ENCODE results near the gene FBXO42.
A peak's percentile ranks its signal among the peaks of the same experiment; 100 is the strongest.

The FBXO42 gene

GRCh38 chr1:16221499-16221898 is 130.8 kb downstream of the FBXO42 start:
- Histone ChIP-seq H3K36me3 (ENCODE audit: control insufficient read depth, insufficient read depth, low read length) (no peaks in the 10 kb centered on the region), H3K9ac (ENCODE audit: low read length) (no peak overlapping the region), H3K27me3 (ENCODE audit: insufficient read depth, low read length, poor library complexity) (peaks cover 4% of the 10 kb centered on the region), H2BK120ac (ENCODE audit: low read depth, low read length) (no peak overlapping the region), H3K18ac (ENCODE audit: low read length) (no peak overlapping the region), H4K5ac (ENCODE audit: low read length) (no peak overlapping the region), H3K56ac (ENCODE audit: low read length) (no peak overlapping the region), H3K23ac (ENCODE audit: low read length) (no peak overlapping the region), H3K4me3 (ENCODE audit: low read length) (no peak overlapping the region), H2BK15ac (replicated peaks; ENCODE audit: low read depth) (no peak overlapping the region), H3K79me2 (ENCODE audit: control insufficient read depth, insufficient read depth, low read length) (no peaks in the 10 kb centered on the region), H3K4me2 (ENCODE audit: low read length) (no peak overlapping the region), H2BK5ac (ENCODE audit: low read length) (no peak overlapping the region), H4K8ac (ENCODE audit: low read depth, low read length) (no peak overlapping the region), H3K27ac (ENCODE audit: low read depth, low read length) (no peak overlapping the region), H3K4me1 (ENCODE audit: control insufficient read depth, low read depth, low read length) (no peaks in the 10 kb centered on the region), H2AK5ac (ENCODE audit: low read length) (no peak overlapping the region), H3K4ac (ENCODE audit: low read depth, low read length) (no peak overlapping the region), H3K79me1 (ENCODE audit: low read length) (no peaks in the 10 kb centered on the region)
- 100% methylated on average over 1 of the region's 1 CpG for WGBS (ENCODE audit: extremely low coverage, insufficient coverage, low lambda C conversion rate)
- DNase-seq, result no peak

GRCh38 chr1:16219968-16220500 is 132.2 kb downstream of the FBXO42 start:
- H4K5ac ChIP-seq (ENCODE audit: low read length), result no peak overlapping the region
- no peak overlapping the region for H3K4me2 ChIP-seq (ENCODE audit: low read length)
- WGBS (ENCODE audit: extremely low coverage, insufficient coverage, low lambda C conversion rate), result no CpG with 5 or more reads among the region's 4 CpGs

DNA sequence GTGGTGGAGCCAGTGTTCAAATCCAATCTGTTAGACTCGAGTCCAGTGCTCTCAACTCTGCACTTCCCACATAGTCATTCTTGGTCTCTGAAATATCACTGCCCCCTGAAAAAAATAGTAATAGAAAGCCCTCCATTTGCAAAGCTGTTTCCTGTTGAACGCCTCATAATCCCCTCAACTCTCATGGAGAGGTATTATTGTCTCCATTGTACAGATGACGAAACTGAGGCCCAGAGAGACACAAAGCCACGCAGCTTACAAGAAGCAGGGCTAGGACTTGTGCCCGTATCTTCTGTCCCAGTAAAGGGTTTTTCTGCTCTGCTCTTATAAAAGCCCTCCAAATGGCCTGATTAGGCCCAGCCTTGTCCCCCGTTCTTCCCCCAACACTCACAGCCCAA is 133.6 kb downstream of the FBXO42 start:
- H3K23ac ChIP-seq (ENCODE audit: low read length), result no peak overlapping the region
- H3K79me2 ChIP-seq (ENCODE audit: control insufficient read depth, insufficient read depth, low read length), result no peaks in the 10 kb centered on the region
- H3K36me3 ChIP-seq (ENCODE audit: control insufficient read depth, insufficient read depth, low read length), result no peaks in the 10 kb centered on the region
- no peak overlapping the region for H2BK120ac ChIP-seq (ENCODE audit: low read depth, low read length)
- no peaks in the 10 kb centered on the region for H3K27me3 ChIP-seq (ENCODE audit: insufficient read depth, low read length, poor library complexity)
- no peak overlapping the region for H4K5ac ChIP-seq (ENCODE audit: low read length)
- no peaks in the 10 kb centered on the region for H3K79me1 ChIP-seq (ENCODE audit: low read length)
- no peak for DNase-seq
- H3K4me1 ChIP-seq (ENCODE audit: control insufficient read depth, low read depth, low read length), result peaks cover 4% of the 10 kb centered on the region
- no peak overlapping the region for H3K4ac ChIP-seq (ENCODE audit: low read depth, low read length)
- no peak overlapping the region for H2BK5ac ChIP-seq (ENCODE audit: low read length)
- no peak overlapping the region for H2AK5ac ChIP-seq (ENCODE audit: low read length)
- no peak overlapping the region for H2BK15ac ChIP-seq (replicated peaks; ENCODE audit: low read depth)
- H3K9ac ChIP-seq (ENCODE audit: low read length), result no peak overlapping the region
- no peak overlapping the region for H3K4me3 ChIP-seq (ENCODE audit: low read length)
- H3K4me2 ChIP-seq (ENCODE audit: low read length), result no peak overlapping the region
- no peak overlapping the region for H3K56ac ChIP-seq (ENCODE audit: low read length)
- no peak overlapping the region for H4K8ac ChIP-seq (ENCODE audit: low read depth, low read length)
- WGBS (ENCODE audit: extremely low coverage, insufficient coverage, low lambda C conversion rate), result no CpG with 5 or more reads among the region's 6 CpGs
- no peak overlapping the region for H3K27ac ChIP-seq (ENCODE audit: low read depth, low read length)
- H3K18ac ChIP-seq (ENCODE audit: low read length), result no peak overlapping the region

More at GRCh38 chr1:16219968-16220500, 132.2 kb downstream of the FBXO42 start:
- no peaks in the 10 kb centered on the region for H3K36me3 ChIP-seq (ENCODE audit: control insufficient read depth, insufficient read depth, low read length)
- no peak overlapping the region for H3K56ac ChIP-seq (ENCODE audit: low read length)
- H2BK5ac ChIP-seq (ENCODE audit: low read length), result no peak overlapping the region
- H3K9ac ChIP-seq (ENCODE audit: low read length), result no peak overlapping the region
- H3K27ac ChIP-seq (ENCODE audit: low read depth, low read length), result no peak overlapping the region
- H3K79me1 ChIP-seq (ENCODE audit: low read length), result no peaks in the 10 kb centered on the region
- no peak overlapping the region for H3K23ac ChIP-seq (ENCODE audit: low read length)
- no peak overlapping the region for H4K8ac ChIP-seq (ENCODE audit: low read depth, low read length)
- no peak for DNase-seq
- no peak overlapping the region for H2AK5ac ChIP-seq (ENCODE audit: low read length)
- no peaks in the 10 kb centered on the region for H3K79me2 ChIP-seq (ENCODE audit: control insufficient read depth, insufficient read depth, low read length)
- no peak overlapping the region for H3K4me3 ChIP-seq (ENCODE audit: low read length)
- H3K4me1 ChIP-seq (ENCODE audit: control insufficient read depth, low read depth, low read length), result peaks cover 4% of the 10 kb centered on the region
- no peak overlapping the region for H3K18ac ChIP-seq (ENCODE audit: low read length)
- no peaks in the 10 kb centered on the region for H3K27me3 ChIP-seq (ENCODE audit: insufficient read depth, low read length, poor library complexity)
- H2BK15ac ChIP-seq (replicated peaks; ENCODE audit: low read depth), result no peak overlapping the region
- H3K4ac ChIP-seq (ENCODE audit: low read depth, low read length), result no peak overlapping the region
- H2BK120ac ChIP-seq (ENCODE audit: low read depth, low read length), result no peak overlapping the region

DNA sequence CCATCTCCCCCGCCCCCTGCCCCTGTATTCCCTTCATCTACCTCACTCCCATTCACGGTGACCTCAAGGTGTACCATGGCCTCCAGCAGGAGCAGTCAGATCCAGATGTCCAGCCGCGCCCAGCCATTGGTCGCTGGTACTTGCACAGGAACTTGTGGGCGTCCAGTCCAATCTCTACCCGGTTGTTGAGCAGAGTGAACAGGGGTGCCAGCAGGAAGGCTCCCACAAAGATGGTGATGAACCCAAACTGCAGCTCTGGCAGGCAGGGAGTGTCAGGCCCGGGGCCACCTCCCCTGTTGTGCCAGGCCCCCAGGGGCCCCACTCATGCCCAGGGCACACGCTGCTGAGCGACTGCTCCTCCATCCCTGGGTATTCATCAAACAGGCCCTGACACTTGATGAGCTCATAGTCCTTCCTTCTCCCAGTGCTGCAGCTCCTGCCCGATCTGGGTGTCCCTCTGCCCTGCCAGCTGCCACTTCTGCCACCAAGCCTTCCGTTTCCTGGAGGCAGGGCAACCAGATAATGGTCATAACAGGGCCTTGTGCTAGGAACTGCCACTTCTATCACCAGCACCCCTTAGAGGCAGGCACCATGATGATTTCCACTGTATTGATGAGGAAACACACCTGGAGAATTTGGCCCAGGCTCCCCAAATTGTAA is 134.1 kb downstream of the FBXO42 start:
- Histone ChIP-seq H3K36me3 (ENCODE audit: control insufficient read depth, insufficient read depth, low read length) (no peaks in the 10 kb centered on the region), H3K23ac (ENCODE audit: low read length) (no peak overlapping the region), H3K4me1 (ENCODE audit: control insufficient read depth, low read depth, low read length) (peaks cover 4% of the 10 kb centered on the region), H3K56ac (ENCODE audit: low read length) (no peak overlapping the region), H3K9ac (ENCODE audit: low read length) (no peak overlapping the region), H3K79me2 (ENCODE audit: control insufficient read depth, insufficient read depth, low read length) (no peaks in the 10 kb centered on the region), H3K4me3 (ENCODE audit: low read length) (no peak overlapping the region), H4K8ac (ENCODE audit: low read depth, low read length) (no peak overlapping the region), H3K27me3 (ENCODE audit: insufficient read depth, low read length, poor library complexity) (no peaks in the 10 kb centered on the region), H2BK120ac (ENCODE audit: low read depth, low read length) (no peak overlapping the region), H4K5ac (ENCODE audit: low read length) (no peak overlapping the region), H3K4ac (ENCODE audit: low read depth, low read length) (no peak overlapping the region), H3K79me1 (ENCODE audit: low read length) (no peaks in the 10 kb centered on the region), H3K4me2 (ENCODE audit: low read length) (no peak overlapping the region), H2AK5ac (ENCODE audit: low read length) (no peak overlapping the region), H3K27ac (ENCODE audit: low read depth, low read length) (no peak overlapping the region), H3K18ac (ENCODE audit: low read length) (no peak overlapping the region), H2BK5ac (ENCODE audit: low read length) (no peak overlapping the region), H2BK15ac (replicated peaks; ENCODE audit: low read depth) (no peak overlapping the region)
- no peak for DNase-seq
- WGBS (ENCODE audit: extremely low coverage, insufficient coverage, low lambda C conversion rate), result no CpG with 5 or more reads among the region's 12 CpGs

DNA sequence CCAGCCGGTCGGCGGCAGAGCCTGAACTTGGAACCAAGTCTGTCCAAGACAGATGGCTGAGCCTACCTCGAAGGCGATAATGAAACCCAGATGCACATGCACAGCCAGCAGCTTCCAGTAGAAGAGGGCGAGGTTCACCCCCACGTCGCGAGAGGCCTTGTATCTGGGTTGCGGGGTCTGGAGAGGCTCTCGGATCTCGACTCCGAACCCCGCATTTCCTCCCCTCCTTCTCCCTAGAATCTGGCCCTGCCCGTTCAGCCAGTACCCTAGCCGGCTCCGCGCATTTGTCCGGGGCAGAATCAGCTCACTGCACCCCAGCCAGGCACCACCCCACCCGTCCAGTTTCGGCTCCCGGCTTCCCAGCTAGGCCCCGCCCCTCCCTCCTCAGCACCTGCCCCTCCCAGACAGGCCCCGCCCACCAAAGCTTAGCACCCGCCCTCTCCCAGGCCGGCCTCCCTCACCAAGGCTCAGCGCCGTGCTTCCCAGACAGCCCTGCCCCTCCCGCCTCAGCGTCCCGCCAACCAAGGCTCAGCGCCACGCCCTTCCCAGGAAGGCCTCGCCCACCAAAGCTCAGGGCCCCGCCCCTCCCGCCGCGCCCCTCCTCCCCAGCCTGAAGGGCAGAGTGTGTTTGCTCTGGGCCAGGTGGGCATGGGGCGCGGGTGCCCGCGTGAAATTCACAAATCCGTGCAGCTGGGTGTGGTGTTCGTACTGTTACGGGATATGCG is 135.1 kb downstream of the FBXO42 start:
- Histone ChIP-seq H4K5ac (ENCODE audit: low read length) (no peak overlapping the region), H2BK120ac (ENCODE audit: low read depth, low read length) (no peak overlapping the region), H3K79me1 (ENCODE audit: low read length) (no peaks in the 10 kb centered on the region), H3K18ac (ENCODE audit: low read length) (no peak overlapping the region), H2BK15ac (replicated peaks; ENCODE audit: low read depth) (no peak overlapping the region), H3K9ac (ENCODE audit: low read length) (peak overlapping the region; percentile 66), H2BK5ac (ENCODE audit: low read length) (no peak overlapping the region), H3K27ac (ENCODE audit: low read depth, low read length) (no peak overlapping the region), H3K56ac (ENCODE audit: low read length) (peak overlapping the region; percentile 89), H3K23ac (ENCODE audit: low read length) (no peak overlapping the region), H3K4me3 (ENCODE audit: low read length) (peak overlapping the region; percentile 41), H2AK5ac (ENCODE audit: low read length) (no peak overlapping the region), H3K4me2 (ENCODE audit: low read length) (peak overlapping the region; percentile 95), H3K79me2 (ENCODE audit: control insufficient read depth, insufficient read depth, low read length) (no peaks in the 10 kb centered on the region), H4K8ac (ENCODE audit: low read depth, low read length) (no peak overlapping the region), H3K27me3 (ENCODE audit: insufficient read depth, low read length, poor library complexity) (no peaks in the 10 kb centered on the region), H3K4me1 (ENCODE audit: control insufficient read depth, low read depth, low read length) (peaks cover 9% of the 10 kb centered on the region), H3K4ac (ENCODE audit: low read depth, low read length) (no peak overlapping the region), H3K36me3 (ENCODE audit: control insufficient read depth, insufficient read depth, low read length) (no peaks in the 10 kb centered on the region)
- WGBS (ENCODE audit: extremely low coverage, insufficient coverage, low lambda C conversion rate), result no CpG with 5 or more reads among the region's 46 CpGs
- DNase-seq, result peak; percentile 98

All from mesendoderm (in vitro differentiated cells).